SK-N-MC (cell line): Measurements from ENCODE around the gene OR2A1.
"Not testable (repeated sequence)": the region's sequence is repeated elsewhere in the genome, so short reads cannot be mapped to it uniquely, and the experiment has no call there.

Experiments used
- EZH2 ChIP-seq: fragments of 200-600 bp; sonication (generic); IDR thresholded peaks from one replicate; pipeline ENCODE4 v1.6.1; 2017; ENCODE audit warnings: antibody characterized with exemption
- POLR2AphosphoS5 ChIP-seq: IDR thresholded peaks from 2 replicates; pipeline ENCODE4 v1.6.1; 2012; ENCODE audit warnings: mild to moderate bottlenecking, low read depth, low read length, borderline replicate concordance

GRCh38 chr7:144321677-144322206 is 9.5 kb downstream of the OR2A1 start:
- not testable (repeated sequence) for TF ChIP-seq EZH2, POLR2AphosphoS5
